Activated CD8-positive, alpha-beta memory T cell treated with anti-CD3 and anti-CD28 coated beads for 36 hours (primary cell): ENCODE results near the gene FOXE1. TPM values are rescaled to one million over a fixed set of nuclear protein-coding genes. Genes with fewer than 3 reads are reported as not detected.

Experiments used
- CTCF ChIA-PET: fragments of 350-600 bp; sonication (Branson Sonifier 250); formaldehyde crosslinking; loops from one replicate; lab custom pipeline; 2021; ENCODE audit warnings: antibody characterized with exemption; lab: Charles Lee
- POLR2A ChIA-PET: fragments of 350-600 bp; sonication (Branson Sonifier 250); formaldehyde crosslinking; loops from one replicate; lab custom pipeline; 2021; ENCODE audit warnings: antibody characterized with exemption; lab: Charles Lee
- total RNA-seq, 2 experiments: library from RNA; stranded (reverse); gene quantifications; one replicate each; pipeline ENCODE4 v1.2.3, GENCODE V29; 2021

Gene FOXE1
- total RNA-seq = not detected

DNA sequence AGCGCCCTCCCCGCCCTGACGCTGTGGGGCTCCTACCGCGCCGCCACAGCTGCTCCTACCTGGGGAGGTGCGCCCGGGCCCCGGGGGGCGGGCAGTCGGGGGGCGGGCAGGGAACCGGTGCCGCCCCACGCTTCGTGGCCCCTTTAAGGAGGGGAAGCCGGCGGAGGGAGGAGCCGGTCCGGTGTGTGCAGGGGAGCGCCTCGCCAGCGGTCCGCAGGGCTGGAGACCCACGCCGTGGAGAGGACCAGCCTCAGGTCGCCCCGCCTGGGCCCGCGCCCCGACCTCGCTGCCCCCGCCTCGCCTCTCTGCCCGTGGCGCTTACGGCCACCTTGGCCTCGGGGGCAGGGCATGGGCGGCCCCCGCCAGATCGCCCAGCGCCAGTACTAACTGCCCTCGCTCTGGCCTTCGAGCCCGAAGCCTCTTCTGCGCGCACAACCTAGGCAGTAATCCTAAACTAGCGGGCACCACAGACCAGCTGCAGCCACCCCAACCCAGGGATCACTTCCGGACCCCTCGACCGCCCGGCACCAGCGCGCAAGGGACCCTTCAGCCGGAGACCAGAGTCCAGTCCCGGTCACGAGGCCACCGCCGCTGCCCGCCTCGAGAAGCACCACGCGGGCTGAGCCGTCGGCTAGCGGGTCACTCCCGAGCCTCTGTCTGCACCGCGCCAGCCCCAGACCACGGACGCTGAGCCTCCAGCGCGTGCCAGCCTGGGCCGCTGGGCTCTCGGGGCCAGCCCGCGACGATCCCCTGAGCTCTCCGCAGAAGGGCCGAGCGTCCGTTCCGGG is at the start of gene FOXE1:
Gene FOXE1, plus strand, starts transcription at position 171 of the 788 bp plus-strand sequence. CDS start 689 bp downstream, outside the sequence.
- ChIA-PET POLR2A (no interaction called here), CTCF (interaction anchor here (0.6 to 1.3 kb wide), 2 partner anchors 43 to 52 kb away, joined by 3 to 4 read pairs; no protein-coding TSS in a partner anchor)

DNA sequence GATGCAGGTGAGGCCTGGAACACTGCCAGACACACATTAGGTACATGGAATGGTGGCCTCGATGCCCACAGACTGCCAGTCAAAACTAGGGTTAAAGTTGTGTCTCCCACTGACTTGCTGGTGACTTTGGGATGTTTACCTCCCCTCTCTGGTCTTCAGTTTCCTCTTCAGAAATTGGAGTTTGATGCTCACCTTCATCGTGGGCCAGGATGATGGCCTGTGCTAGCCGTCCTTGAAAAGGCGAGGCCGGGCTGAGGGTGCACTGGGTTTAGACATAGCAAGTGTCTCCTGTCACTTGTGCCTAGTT is 49.0 kb upstream of the FOXE1 start:
- POLR2A ChIA-PET = no interaction called here
- CTCF ChIA-PET = no interaction called here

GRCh38 chr9:97806721-97807120 is 46.3 kb upstream of the FOXE1 start:
- CTCF ChIA-PET = no interaction called here
- POLR2A ChIA-PET = no interaction called here

GRCh38 chr9:97807681-97808080 is 45.3 kb upstream of the FOXE1 start:
- POLR2A ChIA-PET = interaction anchor here (0.7 kb wide), 1 partner anchor 12 kb away, joined by 4 read pairs; no protein-coding TSS in a partner anchor

DNA sequence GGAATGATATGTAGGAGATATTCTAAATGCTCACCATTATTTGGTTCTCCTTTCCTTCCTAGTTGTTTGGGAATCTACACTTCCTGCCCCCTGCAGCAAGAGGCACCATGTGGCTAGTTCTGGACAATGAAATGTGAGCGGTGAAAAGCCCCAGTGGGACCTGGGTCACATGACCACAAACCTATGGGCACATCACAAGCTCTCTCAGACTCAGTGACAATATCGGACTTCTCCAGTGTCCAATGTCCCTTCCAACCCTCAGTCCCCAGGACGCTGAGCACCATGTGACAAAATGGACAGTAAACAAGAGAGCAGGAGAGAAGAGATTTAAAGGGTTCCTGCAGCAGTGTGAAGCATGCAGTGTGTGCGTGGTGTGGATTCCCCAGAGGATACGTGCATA is 44.6 kb upstream of the FOXE1 start:
- CTCF ChIA-PET = no interaction called here
- POLR2A ChIA-PET = no interaction called here

More at GRCh38 chr9:97807681-97808080, 45.3 kb upstream of the FOXE1 start:
- CTCF ChIA-PET = no interaction called here

- ChIA-PET POLR2A (no interaction called here), CTCF (interaction anchor here (1.5 kb wide), 1 partner anchor 23 kb away, joined by 3 read pairs; no protein-coding TSS in a partner anchor)
These were observed 44.1 kb upstream of the FOXE1 start for GRCh38 chr9:97808972-97809371.

- ChIA-PET CTCF (interaction anchor here (0.9 to 1.5 kb wide), 2 partner anchors 22 to 43 kb away, joined by 3 read pairs; partner anchors contain the start of gene FOXE1), POLR2A (no interaction called here)
These were observed 43.2 kb upstream of the FOXE1 start for GRCh38 chr9:97809666-97810344.

DNA sequence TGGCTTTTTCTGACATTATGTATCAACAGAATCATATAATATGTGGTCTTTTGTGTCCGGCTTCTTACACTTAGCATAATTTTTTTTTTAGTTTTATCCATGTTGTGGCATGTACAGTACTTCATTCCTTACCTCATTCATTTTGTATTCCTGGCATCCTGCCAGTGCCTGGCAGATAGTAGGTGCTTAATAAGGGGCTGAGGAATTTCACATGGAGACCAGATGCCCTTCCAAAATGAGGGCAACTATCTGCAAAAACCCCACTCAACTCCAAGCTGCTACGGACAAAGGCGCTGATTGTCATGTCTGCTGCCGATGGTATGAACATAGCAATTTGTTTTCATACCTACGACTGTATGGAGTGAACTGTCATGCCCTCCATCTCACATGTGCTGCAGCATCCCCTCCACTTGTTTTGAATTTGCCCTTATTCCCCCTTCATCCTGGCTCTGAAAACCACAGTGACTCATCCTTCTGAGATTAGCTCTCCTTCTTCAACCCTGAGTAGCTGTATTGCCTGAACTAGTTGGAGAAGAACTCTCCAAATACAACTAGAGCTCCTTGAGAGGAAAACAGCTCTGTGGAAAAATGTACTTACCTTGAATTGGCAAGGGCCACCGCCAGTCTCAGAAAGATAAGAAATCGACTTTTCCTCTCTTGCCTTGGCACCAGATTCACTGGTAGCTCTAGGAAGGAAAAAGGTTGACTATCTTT is 41.3 kb upstream of the FOXE1 start:
- CTCF ChIA-PET = interaction anchor here (0.7 kb wide), 1 partner anchor 52 kb away, joined by 3 read pairs; no protein-coding TSS in a partner anchor
- POLR2A ChIA-PET = no interaction called here

DNA sequence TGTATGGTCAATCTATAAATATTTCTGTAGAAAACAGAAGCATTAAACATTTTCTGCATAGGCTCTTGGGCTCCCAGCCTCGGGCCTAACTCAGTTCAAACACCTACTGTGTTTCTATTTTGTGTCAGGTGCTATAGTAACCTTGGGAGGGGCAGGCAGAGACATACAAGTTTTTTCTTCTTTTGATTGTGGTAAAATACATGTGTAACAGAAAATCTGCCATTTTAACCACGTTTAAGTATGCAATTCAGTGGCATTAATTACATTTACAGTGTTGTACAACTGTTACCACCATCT is 40.8 kb upstream of the FOXE1 start:
- CTCF ChIA-PET = no interaction called here
- POLR2A ChIA-PET = no interaction called here

- CTCF ChIA-PET = no interaction called here
These were observed 40.0 kb upstream of the FOXE1 start for GRCh38 chr9:97813072-97813471.

GRCh38 chr9:97819735-97820134 is 33.3 kb upstream of the FOXE1 start:
- ChIA-PET CTCF (no interaction called here), POLR2A (interaction anchor here (0.6 kb wide), 1 partner anchor 12 kb away, joined by 4 read pairs; no protein-coding TSS in a partner anchor)

More at GRCh38 chr9:97813072-97813471, 40.0 kb upstream of the FOXE1 start:
- POLR2A ChIA-PET = no interaction called here

DNA sequence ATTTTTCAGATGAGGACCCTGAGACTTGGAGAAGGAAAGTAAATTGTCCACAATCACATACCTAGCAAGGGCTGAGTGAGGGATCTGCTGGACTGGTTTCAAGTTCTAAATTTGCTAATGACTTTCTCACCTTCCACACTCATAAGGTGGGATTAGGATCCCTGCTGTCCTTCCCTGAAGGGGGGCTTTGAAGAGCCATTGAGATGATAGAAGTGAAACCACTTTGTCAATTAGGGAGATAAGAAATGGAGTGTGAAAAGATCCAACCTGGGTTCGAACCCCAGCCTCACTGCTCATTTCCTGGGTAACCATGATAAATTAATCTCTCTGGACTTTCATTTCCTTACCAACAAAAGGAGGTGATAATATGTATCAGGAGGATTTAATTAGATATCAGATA is 32.7 kb upstream of the FOXE1 start:
- ChIA-PET POLR2A (no interaction called here), CTCF (no interaction called here)

GRCh38 chr9:97830884-97831829 is 21.9 kb upstream of the FOXE1 start:
- ChIA-PET POLR2A (no interaction called here), CTCF (interaction anchor here (1.4 kb wide), 1 partner anchor 21 kb away, joined by 3 read pairs; no protein-coding TSS in a partner anchor)

GRCh38 chr9:97831843-97832636 is 21.0 kb upstream of the FOXE1 start:
- CTCF ChIA-PET = interaction anchor here (1.4 kb wide), 1 partner anchor 22 kb away, joined by 3 read pairs; no protein-coding TSS in a partner anchor

GRCh38 chr9:97840521-97840920 is 12.5 kb upstream of the FOXE1 start:
- CTCF ChIA-PET = interaction anchor here (1.2 kb wide), 1 partner anchor 50 kb away, joined by 5 read pairs; no protein-coding TSS in a partner anchor
- POLR2A ChIA-PET = no interaction called here

More at GRCh38 chr9:97831843-97832636, 21.0 kb upstream of the FOXE1 start:
- POLR2A ChIA-PET = no interaction called here

GRCh38 chr9:97842960-97843359 is 10.1 kb upstream of the FOXE1 start:
- ChIA-PET CTCF (interaction anchor here (0.5 to 0.6 kb wide), 2 partner anchors 376 to 531 kb away, joined by 3 to 5 read pairs; no protein-coding TSS in a partner anchor), POLR2A (no interaction called here)

GRCh38 chr9:97845130-97845529 is 7.9 kb upstream of the FOXE1 start:
- ChIA-PET POLR2A (no interaction called here), CTCF (no interaction called here)

- CTCF ChIA-PET = no interaction called here
- POLR2A ChIA-PET = no interaction called here
These were observed 7.3 kb upstream of the FOXE1 start for GRCh38 chr9:97845763-97846162.
